OCI-LY1 (cell line): ENCODE results near the gene CAMK2A.

Source experiments
- H2AFZ ChIP-seq: fragments of 200-600 bp; sonication (generic), shearing (Covaris generic); 2 replicates; pipeline ENCODE4 v1.6.0; 2014; ENCODE audit warnings: antibody characterized with exemption, mild to moderate bottlenecking, low read length
- H3F3A ChIP-seq: fragments of 200-600 bp; sonication (generic), shearing (Covaris generic); 2 replicates; pipeline ENCODE4 v1.6.0; 2014; ENCODE audit warnings: mild to moderate bottlenecking, antibody characterized with exemption, low read length, moderate library complexity; ENCODE audit not compliant: insufficient read depth
- H3K27ac ChIP-seq: fragments of 200-600 bp; sonication (generic); 2 replicates; pipeline ENCODE4 v1.5.1; 2014; ENCODE audit warnings: low read length, mixed run types, mild to moderate bottlenecking, low read depth; ENCODE audit not compliant: poor library complexity, severe bottlenecking
- H3K27me3 ChIP-seq: fragments of 200-600 bp; sonication (generic); 2 replicates; pipeline ENCODE4 v1.6.0; 2014; ENCODE audit warnings: antibody characterized with exemption, mild to moderate bottlenecking, low read length, moderate library complexity; ENCODE audit not compliant: insufficient read depth
- H3K36me3 ChIP-seq: fragments of 200-600 bp; sonication (generic); 2 replicates; pipeline ENCODE4 v1.6.1; 2014; ENCODE audit warnings: mild to moderate bottlenecking, antibody characterized with exemption, low read length, moderate library complexity, mixed read lengths; ENCODE audit not compliant: insufficient read depth
- H3K4me1 ChIP-seq: fragments of 200-600 bp; sonication (generic); 2 replicates; pipeline ENCODE4 v1.5.1; 2014; ENCODE audit warnings: mild to moderate bottlenecking, low read length, moderate library complexity; ENCODE audit not compliant: insufficient read depth, severe bottlenecking
- H3K4me2 ChIP-seq: fragments of 200-600 bp; sonication (generic), shearing (Covaris generic); 2 replicates; pipeline ENCODE4 v1.6.1; 2014; ENCODE audit warnings: low read length
- H3K4me3 ChIP-seq: fragments of 200-600 bp; sonication (generic); 2 replicates; pipeline ENCODE4 v1.5.1; 2014; ENCODE audit warnings: low read length, low read depth, mild to moderate bottlenecking, mixed read lengths; ENCODE audit not compliant: poor library complexity, severe bottlenecking
- H3K79me2 ChIP-seq: fragments of 200-600 bp; shearing (Covaris generic); 2 replicates; pipeline ENCODE4 v1.6.1; 2016; ENCODE audit warnings: mixed run types, low read length, mixed read lengths; ENCODE audit not compliant: insufficient read depth
- H3K9ac ChIP-seq: fragments of 200-600 bp; sonication (generic), shearing (Covaris generic); 2 replicates; pipeline ENCODE4 v1.6.1; 2014; ENCODE audit warnings: mild to moderate bottlenecking, low read length, mixed read lengths
- H3K9me2 ChIP-seq: fragments of 200-600 bp; sonication (generic), shearing (Covaris generic); 2 replicates; pipeline ENCODE4 v1.6.1; 2014; ENCODE audit warnings: low read depth, mild to moderate bottlenecking, low read length, mixed read lengths
- H3K9me3 ChIP-seq: fragments of 200-600 bp; shearing (Covaris generic); 2 replicates; pipeline ENCODE4 v1.6.1; 2014; ENCODE audit warnings: low read length, mixed read lengths
- H4K20me1 ChIP-seq: fragments of 200-600 bp; sonication (generic), shearing (Covaris generic); 2 replicates; pipeline ENCODE4 v1.6.0; 2016; ENCODE audit warnings: mild to moderate bottlenecking, low read length; ENCODE audit not compliant: insufficient read depth
- EZH2 ChIP-seq: fragments of 200-600 bp; sonication (generic), shearing (Covaris generic); IDR thresholded peaks from 2 replicates; pipeline ENCODE4 v1.8.0; 2017; ENCODE audit warnings: borderline replicate concordance, mixed run types, mild to moderate bottlenecking, antibody characterized with exemption, low read length, moderate library complexity, mixed read lengths
- TF ChIP-seq, protein P1 (sequence below): fragments of 200-600 bp; sonication (generic), shearing (Covaris generic); IDR thresholded peaks from 2 replicates; pipeline ENCODE4 v1.5.1; 2017; ENCODE audit warnings: mild to moderate bottlenecking, antibody characterized with exemption, low read length, moderate library complexity, mixed read lengths

Gene CAMK2A

GRCh38 chr5:150211156-150212030, 78.2 kb downstream of the CAMK2A start:
- Histone ChIP-seq H3K27me3 (no peaks in the 10 kb centered on the region; the same call in 1 of the 2 replicates), H3K4me1 (no peaks in the 10 kb centered on the region), H3F3A (no peaks in the 10 kb centered on the region), H3K9me2 (no peaks in the 10 kb centered on the region), H2AFZ (no peak overlapping the region), H3K9me3 (no peaks in the 10 kb centered on the region), H3K27ac (no peak overlapping the region), H4K20me1 (no peaks in the 10 kb centered on the region), H3K79me2 (no peaks in the 10 kb centered on the region), H3K4me2 (no peak overlapping the region), H3K4me3 (no peak overlapping the region), H3K36me3 (no peaks in the 10 kb centered on the region), H3K9ac (no peak overlapping the region)
- TF ChIP-seq, protein P1, sequence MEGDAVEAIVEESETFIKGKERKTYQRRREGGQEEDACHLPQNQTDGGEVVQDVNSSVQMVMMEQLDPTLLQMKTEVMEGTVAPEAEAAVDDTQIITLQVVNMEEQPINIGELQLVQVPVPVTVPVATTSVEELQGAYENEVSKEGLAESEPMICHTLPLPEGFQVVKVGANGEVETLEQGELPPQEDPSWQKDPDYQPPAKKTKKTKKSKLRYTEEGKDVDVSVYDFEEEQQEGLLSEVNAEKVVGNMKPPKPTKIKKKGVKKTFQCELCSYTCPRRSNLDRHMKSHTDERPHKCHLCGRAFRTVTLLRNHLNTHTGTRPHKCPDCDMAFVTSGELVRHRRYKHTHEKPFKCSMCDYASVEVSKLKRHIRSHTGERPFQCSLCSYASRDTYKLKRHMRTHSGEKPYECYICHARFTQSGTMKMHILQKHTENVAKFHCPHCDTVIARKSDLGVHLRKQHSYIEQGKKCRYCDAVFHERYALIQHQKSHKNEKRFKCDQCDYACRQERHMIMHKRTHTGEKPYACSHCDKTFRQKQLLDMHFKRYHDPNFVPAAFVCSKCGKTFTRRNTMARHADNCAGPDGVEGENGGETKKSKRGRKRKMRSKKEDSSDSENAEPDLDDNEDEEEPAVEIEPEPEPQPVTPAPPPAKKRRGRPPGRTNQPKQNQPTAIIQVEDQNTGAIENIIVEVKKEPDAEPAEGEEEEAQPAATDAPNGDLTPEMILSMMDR, result no peak
- TF ChIP-seq EZH2, result no peak

DNA sequence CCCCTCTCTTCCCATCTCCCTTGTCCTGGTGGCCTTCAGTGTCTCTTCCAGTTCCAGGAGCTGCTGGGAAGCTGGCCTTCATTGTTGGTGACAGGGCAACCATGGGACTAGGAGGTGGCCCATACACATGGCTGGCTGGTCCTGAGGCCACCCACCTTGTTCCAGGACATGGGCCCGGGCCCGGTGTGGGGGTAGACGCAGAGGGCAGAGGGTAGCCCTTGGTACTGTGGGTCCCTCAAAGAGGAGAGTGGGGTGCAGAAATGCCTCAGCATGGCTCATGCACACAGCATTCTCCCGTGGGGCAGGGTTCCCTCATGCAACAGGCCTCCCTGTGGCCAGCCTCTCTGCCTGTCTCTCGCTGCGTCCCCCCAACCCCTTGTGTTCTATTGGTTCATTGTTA, 78.9 kb downstream of the CAMK2A start:
- Histone ChIP-seq H3K9me3 (no peaks in the 10 kb centered on the region), H2AFZ (no peak overlapping the region), H3K36me3 (no peaks in the 10 kb centered on the region), H3K9me2 (no peaks in the 10 kb centered on the region), H3K4me2 (no peak overlapping the region), H3K27me3 (no peaks in the 10 kb centered on the region; the same call in 1 of the 2 replicates), H3K79me2 (no peaks in the 10 kb centered on the region), H3K27ac (no peak overlapping the region), H3K4me1 (no peaks in the 10 kb centered on the region), H4K20me1 (no peaks in the 10 kb centered on the region), H3K9ac (no peak overlapping the region), H3F3A (no peaks in the 10 kb centered on the region), H3K4me3 (no peak overlapping the region)
- no peak for TF ChIP-seq EZH2
- TF ChIP-seq, protein P1, result no peak

- no peak overlapping the region for H2AFZ ChIP-seq
Measured at GRCh38 chr5:150209099-150209635, 80.4 kb downstream of the CAMK2A start.

More at GRCh38 chr5:150209099-150209635, 80.4 kb downstream of the CAMK2A start:
- H3K9me3 ChIP-seq, result no peaks in the 10 kb centered on the region
- H3K27me3 ChIP-seq, result no peaks in the 10 kb centered on the region; the same call in 1 of the 2 replicates
- no peaks in the 10 kb centered on the region for H3K4me1 ChIP-seq
- H3K4me3 ChIP-seq, result no peak overlapping the region
- H3K36me3 ChIP-seq, result no peaks in the 10 kb centered on the region
- H4K20me1 ChIP-seq, result no peaks in the 10 kb centered on the region
- H3K9me2 ChIP-seq, result no peaks in the 10 kb centered on the region
- TF ChIP-seq, protein P1, result no peak
- no peak for TF ChIP-seq EZH2
- H3K27ac ChIP-seq, result no peak overlapping the region
- H3K4me2 ChIP-seq, result no peak overlapping the region
- H3F3A ChIP-seq, result no peaks in the 10 kb centered on the region
- no peaks in the 10 kb centered on the region for H3K79me2 ChIP-seq
- no peak overlapping the region for H3K9ac ChIP-seq
